GM19099 (cell line): ENCODE results near the gene TMEM242.

Source experiments
- POLR2A ChIP-seq: IDR thresholded peaks from 3 replicates; pipeline ENCODE4 v1.6.1; 2011; ENCODE audit warnings: low read depth; ENCODE audit not compliant: insufficient read length; ENCODE audit errors: extremely low read depth

TMEM242 gene

DNA sequence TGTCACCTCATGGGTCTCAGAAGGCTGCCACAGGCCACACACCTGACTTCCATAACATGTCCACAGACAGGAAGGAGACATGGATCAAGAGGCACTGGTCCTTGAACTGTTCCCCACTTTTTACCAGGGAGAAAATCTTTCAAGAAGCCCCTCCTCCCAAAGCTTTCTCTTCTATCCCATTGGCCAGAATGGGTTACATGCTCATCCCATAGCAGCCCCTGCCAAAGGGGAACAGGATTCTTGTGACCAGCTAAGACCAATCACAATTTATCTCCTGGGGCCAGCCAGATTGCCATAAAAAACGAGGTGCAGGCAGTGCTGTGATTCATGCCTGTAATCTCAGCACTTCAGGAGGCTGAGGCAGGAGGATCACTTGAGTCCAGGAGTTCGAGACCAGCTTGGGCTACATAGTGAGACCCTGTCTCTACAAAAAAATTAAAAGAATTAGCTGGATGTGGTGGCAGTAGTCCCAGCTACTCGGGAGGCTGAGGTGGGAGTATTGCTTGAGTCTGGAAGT is 59.4 kb downstream of the TMEM242 start:
- no peak for TF ChIP-seq POLR2A

- no peak for TF ChIP-seq POLR2A
Measured at GRCh38 chr6:157263146-157263545, 60.2 kb downstream of the TMEM242 start.

GRCh38 chr6:157261606-157262005 is 61.7 kb downstream of the TMEM242 start:
- TF ChIP-seq POLR2A, result no peak

DNA sequence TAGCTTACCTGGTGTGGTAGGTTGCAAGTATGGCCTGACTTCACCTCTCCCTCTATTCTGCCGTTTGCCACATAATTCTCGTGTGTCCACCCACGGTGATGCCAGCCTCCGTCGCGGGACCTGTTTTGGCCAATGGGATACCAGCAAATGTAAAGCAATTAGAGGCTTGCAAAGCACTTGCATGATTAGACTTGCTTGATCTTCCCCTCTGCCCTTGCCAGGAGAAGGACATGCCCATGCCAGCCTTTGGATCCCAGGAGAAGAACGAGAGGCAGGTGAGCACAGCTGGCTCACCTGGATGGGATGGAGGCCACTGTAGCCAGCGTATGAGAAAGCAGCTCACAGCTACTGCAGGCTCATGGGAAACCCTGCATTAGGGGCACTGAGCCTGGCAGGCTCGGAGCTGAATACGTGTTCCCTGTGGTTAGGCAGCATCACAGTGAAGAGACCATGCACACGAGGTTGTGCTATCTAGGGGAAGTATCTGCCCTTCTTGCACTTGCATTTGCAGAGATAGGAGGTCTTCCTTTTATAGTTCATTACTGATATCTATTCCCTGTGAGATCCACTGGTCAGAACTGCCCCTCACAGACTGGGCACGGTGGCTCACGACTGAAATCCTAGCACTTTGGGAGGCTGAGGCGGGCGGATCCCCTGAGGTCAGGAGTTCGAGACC is 62.4 kb downstream of the TMEM242 start:
- no peak for TF ChIP-seq POLR2A

- TF ChIP-seq POLR2A, result no peak
Measured at GRCh38 chr6:157259443-157259842, 63.9 kb downstream of the TMEM242 start.

DNA sequence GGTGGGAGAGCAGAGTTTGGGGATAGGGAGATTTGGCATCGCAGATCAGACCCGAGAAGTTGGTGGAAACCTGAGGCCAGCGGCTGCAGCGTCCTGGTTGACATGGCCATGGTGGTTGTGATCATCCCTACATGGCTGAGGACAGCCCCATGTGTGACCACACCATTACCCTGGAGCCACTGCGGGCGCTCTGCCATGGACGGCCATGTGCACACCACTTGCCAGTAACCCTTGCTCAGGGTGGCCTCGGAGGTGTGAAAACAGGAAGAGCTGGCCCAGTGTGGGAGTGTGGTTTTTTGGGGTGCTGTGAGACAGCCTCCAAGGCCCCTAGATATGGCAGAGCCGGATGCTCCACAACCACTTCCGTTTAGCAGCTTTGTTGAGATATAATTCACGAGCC is 64.4 kb downstream of the TMEM242 start:
- TF ChIP-seq POLR2A, result no peak

- TF ChIP-seq POLR2A, result no peak
Measured at GRCh38 chr6:157255079-157255478, 68.2 kb downstream of the TMEM242 start.

- no peak for TF ChIP-seq POLR2A
Measured at GRCh38 chr6:157254538-157254937, 68.8 kb downstream of the TMEM242 start.

DNA sequence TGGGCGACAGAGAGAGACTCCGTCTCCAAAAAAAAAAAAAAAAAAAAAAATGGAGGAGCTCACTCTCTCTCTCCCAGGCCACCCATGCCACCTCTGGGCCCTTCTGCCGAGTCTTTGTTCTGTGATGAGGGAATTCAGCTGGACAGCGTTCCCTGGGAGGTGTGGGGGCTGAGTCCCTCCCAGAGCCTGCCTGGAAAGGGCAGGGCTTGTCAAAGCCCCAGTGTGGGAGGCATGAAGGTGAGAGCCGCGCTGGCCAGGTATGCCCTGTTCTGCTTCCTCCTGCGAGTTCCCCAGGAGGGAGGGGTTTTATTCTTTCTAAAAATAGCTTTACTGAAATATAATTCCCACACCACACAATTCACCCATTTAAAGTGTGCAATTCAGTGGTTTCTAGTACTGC is 69.6 kb downstream of the TMEM242 start:
- no peak for TF ChIP-seq POLR2A

- no peak for TF ChIP-seq POLR2A
Measured at GRCh38 chr6:157253017-157253416, 70.3 kb downstream of the TMEM242 start.

DNA sequence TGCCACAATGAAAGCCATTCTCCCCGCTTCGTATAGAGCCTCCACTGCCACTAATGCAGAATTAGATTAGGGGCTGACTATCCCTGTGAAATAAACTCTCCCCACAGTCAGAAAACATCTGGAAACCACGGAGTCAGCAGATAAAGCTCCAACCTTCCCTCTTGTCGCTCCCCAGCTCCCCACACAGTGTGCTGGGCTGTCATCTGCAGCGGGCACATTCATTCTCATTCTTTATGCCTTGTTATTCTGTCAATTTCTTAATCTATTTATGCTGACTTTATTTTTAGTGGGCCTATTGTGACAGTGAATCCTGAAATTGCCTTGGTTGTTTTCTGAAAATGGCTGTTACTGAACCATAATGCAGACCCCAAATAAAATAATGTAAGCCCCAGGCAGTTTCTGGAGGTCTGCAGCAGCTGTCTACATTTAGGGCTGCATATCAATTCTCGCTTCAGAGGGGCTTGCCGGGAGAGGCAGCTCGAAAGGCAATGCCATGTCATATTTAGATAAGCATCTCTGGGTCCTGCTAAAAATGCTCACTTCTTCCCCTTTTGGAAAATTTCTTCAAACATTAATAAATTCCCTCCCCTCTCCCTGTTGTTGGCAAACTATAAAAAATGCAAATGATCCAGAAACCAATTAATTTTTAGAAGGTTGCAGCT is 71.6 kb downstream of the TMEM242 start:
- TF ChIP-seq POLR2A, result no peak

DNA sequence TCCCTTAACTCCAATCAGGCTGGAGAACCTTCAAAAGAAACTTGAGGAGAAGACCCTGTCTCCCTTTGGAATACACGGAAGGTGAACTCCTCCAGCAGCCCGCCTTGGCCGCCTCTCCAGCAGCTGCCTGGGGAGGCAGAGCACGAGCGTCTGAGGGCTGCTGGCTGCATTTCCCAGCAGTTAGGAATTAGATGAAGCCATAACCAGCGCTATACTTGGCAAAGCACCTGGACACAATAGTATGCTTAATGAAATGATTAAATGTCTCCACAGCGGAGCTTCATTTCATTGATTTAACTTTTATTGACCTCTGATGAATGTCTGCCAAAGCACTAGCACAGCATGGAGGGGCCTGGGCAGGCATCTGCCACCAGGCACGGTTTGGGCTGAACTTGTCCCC is 73.5 kb downstream of the TMEM242 start:
- no peak for TF ChIP-seq POLR2A

DNA sequence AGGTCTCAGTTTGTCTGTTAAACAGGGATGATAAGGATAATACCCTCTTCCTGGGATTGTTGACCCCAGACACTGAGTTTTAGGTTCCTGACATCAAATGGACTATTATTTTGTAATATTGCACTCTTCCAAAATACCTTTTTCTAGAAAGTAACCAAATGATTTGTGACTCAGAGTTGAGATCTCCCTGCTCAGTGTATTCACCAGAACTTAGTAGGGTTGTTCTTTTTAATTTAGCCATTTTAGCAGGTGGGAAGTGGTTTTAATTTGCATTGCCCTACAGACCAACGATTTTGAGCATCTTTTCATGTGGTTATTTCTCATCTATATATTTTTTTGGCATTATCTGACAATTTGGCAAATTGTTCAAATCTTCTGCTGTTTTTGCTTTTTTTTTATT is 75.1 kb downstream of the TMEM242 start:
- TF ChIP-seq POLR2A, result no peak

GRCh38 chr6:157246771-157247484 is 76.4 kb downstream of the TMEM242 start:
- no peak for TF ChIP-seq POLR2A

GRCh38 chr6:157246048-157246630 is 77.2 kb downstream of the TMEM242 start:
- TF ChIP-seq POLR2A, result no peak
